Measurements from ENCODE around the gene NAV3. TPM values are rescaled to one million over a fixed set of nuclear protein-coding genes. Genes with fewer than 3 reads are reported as not detected.

Gene NAV3
- total and polyA plus RNA-seq, 4 donors, result 0.22 to 1.7 (median 0.71) TPM

GRCh38 chr12:78128211-78128610, 297.5 kb downstream of the NAV3 start:
- Histone ChIP-seq H3K4me1 (ENCODE audit: control insufficient read depth in 4 of 4, insufficient read depth in 4 of 4, low read length in 3 of 4) (no peaks in the 10 kb centered on the region), H3K9me3 (ENCODE audit: control insufficient read depth in 4 of 4, low read length in 3 of 4) (no peaks in the 10 kb centered on the region), H3K27ac (ENCODE audit: low read depth in 1 of 2, low read length in 2 of 2) (no peak overlapping the region), H3K9ac (ENCODE audit: low read depth in 1 of 2, low read length in 2 of 2) (no peak overlapping the region), H3K36me3 (ENCODE audit: control insufficient read depth in 4 of 4, insufficient read depth in 3 of 4, low read depth in 1 of 4, low read length in 3 of 4) (no peaks in the 10 kb centered on the region), H3K27me3 (ENCODE audit: control insufficient read depth in 4 of 4, insufficient read depth in 4 of 4, low read length in 3 of 4) (no peaks in the 10 kb centered on the region), H3K4me3 (ENCODE audit: low read depth in 1 of 3, low read length in 3 of 3) (no peak overlapping the region)
- WGBS, result 44% methylated on average over 2 of the region's 2 CpGs
- no peak for TF ChIP-seq REST (IDR thresholded peaks at IDR 0.05)
- TF ChIP-seq FOXA1 (IDR thresholded peaks at IDR 0.05), result no peak
- TF ChIP-seq ZBTB33 (IDR thresholded peaks at IDR 0.05), result no peak
- TF ChIP-seq YY1 (IDR thresholded peaks at IDR 0.05), result no peak
- TF ChIP-seq ATF3 (IDR thresholded peaks at IDR 0.05), result no peak
- no peak for TF ChIP-seq NR2F2 (IDR thresholded peaks at IDR 0.05)
- TF ChIP-seq CTCF (IDR thresholded peaks at IDR 0.05; ENCODE audit: low read depth, low read length, missing input control), result no peak
- TF ChIP-seq GABPA (IDR thresholded peaks at IDR 0.05 in 1 of 2, conservative IDR thresholded peaks at IDR 0.05 in 1 of 2), result no peak
- TF ChIP-seq SP1 (IDR thresholded peaks at IDR 0.05), result no peak
- TF ChIP-seq JUND (IDR thresholded peaks at IDR 0.05), result no peak
- TF ChIP-seq HNF4A (conservative IDR thresholded peaks at IDR 0.05), result no peak
- TF ChIP-seq MAX (IDR thresholded peaks at IDR 0.05), result no peak
- TF ChIP-seq HNF4G (IDR thresholded peaks at IDR 0.05), result no peak
- TF ChIP-seq TAF1 (conservative IDR thresholded peaks at IDR 0.05), result no peak
- no peak for TF ChIP-seq EGR1 (IDR thresholded peaks at IDR 0.05; ENCODE audit: low read depth in 2 of 2)
- no peak for TF ChIP-seq RXRA (IDR thresholded peaks at IDR 0.05)
- no peak for TF ChIP-seq FOXA2 (IDR thresholded peaks at IDR 0.05)
- no peak for TF ChIP-seq RAD21 (IDR thresholded peaks at IDR 0.05)
- DNase-seq (ENCODE audit: low spot score), result no peak
